CD4-positive, alpha-beta T cell treated with Interleukin-6 for 4 hours (primary cell): Measurements from ENCODE around the gene DHX30.

Experiments used
- DNase-seq: peaks from one replicate; pipeline ENCODE4 v3.0.0-alpha.2; 2020; ENCODE audit warnings: mixed read lengths

Gene DHX30

GRCh38 chr3:47890126-47890827 lies 87.3 kb downstream of the DHX30 start:
- no peak for DNase-seq

- DNase-seq, result no peak
Measured at GRCh38 chr3:47890828-47891612, 88.1 kb downstream of the DHX30 start.

DNA sequence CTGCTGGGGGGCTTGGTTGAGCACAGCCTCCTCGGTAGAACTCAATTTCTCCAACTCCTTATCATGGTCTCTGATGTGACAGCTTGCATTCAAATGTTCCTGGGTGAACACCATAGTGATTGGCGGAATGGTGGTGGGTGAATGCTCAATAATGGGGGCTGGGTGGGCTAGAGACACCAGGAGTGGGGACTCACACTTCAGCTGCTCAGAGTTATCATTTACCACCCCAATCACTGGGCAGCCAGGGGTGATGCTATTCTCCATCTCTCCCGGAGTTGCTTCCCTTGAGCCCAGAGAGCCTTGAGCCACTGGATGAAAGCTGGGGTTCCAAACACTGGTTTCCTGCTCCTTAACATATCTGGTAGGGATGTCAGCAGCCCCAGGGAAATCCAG lies 88.7 kb downstream of the DHX30 start:
- no peak for DNase-seq

DNA sequence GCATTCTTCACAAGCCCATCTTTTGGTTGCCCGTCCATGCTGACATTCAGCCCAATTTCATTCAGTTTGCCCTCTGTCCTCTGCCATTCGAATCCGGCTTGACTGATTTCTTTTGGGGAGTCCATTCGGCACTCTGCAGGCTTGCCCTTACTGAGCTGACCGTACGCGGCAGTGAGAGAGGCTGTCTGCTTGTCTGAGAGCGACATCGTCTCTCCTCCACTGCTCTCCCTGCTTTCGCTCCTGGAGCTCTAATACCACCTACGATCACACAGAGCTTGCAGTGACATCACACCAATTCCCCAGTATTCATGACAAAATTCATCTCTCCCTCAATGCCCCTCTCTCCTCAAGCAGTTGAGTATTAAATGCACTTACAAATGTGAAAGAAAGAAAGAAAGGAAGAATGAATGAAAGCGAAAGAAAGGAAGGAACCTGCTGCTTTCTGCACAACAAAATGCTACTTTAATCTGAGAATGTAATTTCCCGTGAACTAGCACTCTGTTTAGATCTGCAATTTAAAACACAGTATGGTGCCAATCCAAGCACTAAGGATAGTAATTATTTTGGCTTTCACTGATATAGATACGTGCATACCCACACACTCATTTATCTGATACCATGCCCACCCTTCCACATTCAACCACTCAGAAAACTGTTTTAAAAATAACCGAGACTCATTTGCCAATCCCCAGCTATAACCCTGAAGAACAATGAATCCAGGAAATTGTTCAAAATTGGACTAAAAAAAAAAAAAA lies 89.5 kb downstream of the DHX30 start:
- no peak for DNase-seq

DNA sequence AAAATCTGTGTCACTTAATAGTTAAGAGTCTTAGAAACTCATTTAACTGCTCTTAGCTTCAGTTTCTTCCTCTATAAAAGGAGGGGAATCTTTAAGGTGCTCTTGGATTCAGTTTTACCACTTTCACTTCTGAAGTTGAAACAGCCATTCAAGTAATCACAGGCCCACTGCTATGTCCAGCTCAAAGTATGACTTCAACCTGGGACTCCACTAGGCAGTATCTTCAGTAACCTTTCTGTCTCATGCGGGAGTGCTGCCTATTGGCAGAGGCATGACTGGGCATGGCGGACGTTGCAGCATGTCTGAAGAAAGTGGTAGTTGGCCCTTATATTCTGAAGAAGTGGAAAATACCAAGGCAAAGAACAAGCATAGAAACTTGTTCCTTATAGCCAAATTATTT lies 92.3 kb downstream of the DHX30 start:
- no peak for DNase-seq

DNA sequence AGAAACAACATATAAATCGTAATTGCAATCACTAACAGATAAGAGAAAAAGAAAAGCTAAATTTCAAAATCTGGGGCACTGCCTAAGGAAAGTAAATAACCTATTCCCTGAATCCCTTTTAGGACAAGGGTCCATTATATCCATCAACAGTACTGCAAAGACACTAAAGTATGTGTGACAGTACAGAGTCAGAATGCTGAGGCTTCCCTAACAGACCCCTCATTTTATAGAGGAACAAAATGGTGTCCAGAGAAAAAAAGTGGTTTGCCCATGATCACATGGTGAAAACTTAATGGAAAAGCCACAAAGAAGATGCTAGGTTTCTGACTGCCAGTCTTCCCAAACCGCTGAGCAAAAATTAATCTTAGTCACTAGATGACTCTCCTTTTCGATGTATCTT lies 93.8 kb downstream of the DHX30 start:
- no peak for DNase-seq

DNA sequence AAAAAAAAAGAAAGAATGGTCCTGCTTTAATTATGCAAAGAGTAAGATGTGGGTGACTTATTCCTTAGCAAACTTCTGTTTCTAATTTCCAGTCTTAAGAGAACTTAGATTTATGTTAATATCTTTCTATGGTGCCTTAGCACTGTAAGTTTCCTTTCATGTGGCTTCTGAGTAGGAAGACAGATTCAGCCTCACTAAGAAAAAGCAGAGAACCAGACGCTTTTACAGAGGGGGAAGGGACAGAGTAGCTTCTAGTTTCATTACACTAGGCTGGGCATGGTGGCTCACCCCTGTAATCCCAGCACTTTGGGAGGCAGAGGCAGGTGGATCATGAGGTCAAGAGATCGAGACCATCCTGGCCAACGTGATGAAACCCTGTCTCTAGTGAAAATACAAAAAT lies 95.0 kb downstream of the DHX30 start:
- DNase-seq, result no peak

- no peak for DNase-seq
Measured at GRCh38 chr3:47899495-47900108, 96.7 kb downstream of the DHX30 start.
